HepG2 (cell line): Measurements from ENCODE around the gene KCNK18. TPM values are rescaled to one million over a fixed set of nuclear protein-coding genes. Genes with fewer than 3 reads are reported as not detected.

Experiments
- CBX1 ChIP-seq: IDR thresholded peaks from one replicate; pipeline ENCODE4 v1.6.1; 2016; ENCODE audit warnings: antibody characterized with exemption, low read depth
- YEATS2 ChIP-seq: sonication (generic); formaldehyde crosslinking; IDR thresholded peaks from 2 replicates; pipeline ENCODE4 v1.4.0; 2020; ENCODE audit warnings: missing genetic modification reagents, borderline replicate concordance
- ZMYM2 ChIP-seq: sonication (generic); formaldehyde crosslinking; IDR thresholded peaks from 2 replicates; pipeline ENCODE4 v1.8.0; 2022; ENCODE audit warnings: mild to moderate bottlenecking, missing genetic modification reagents
- ZNF230 ChIP-seq: sonication (generic); formaldehyde crosslinking; IDR thresholded peaks from 2 replicates; pipeline ENCODE4 v1.4.0; 2020; ENCODE audit warnings: mild to moderate bottlenecking, missing genetic modification reagents
- ZNF510 ChIP-seq: sonication (generic); formaldehyde crosslinking; IDR thresholded peaks from 2 replicates; pipeline ENCODE4 v1.4.0; 2020; ENCODE audit warnings: low read depth, mild to moderate bottlenecking, missing genetic modification reagents
- ZNF577 ChIP-seq: sonication (generic); formaldehyde crosslinking; IDR thresholded peaks from 2 replicates; pipeline ENCODE4 v1.4.0; 2020; ENCODE audit warnings: mild to moderate bottlenecking, low read depth, missing genetic modification reagents, borderline replicate concordance
- polyA plus RNA-seq, 8 experiments: library from polyadenylated mRNA; depleted of rRNA in 3 of 8; stranded (reverse) in 7 of 8; unstranded in 1 of 8; fragments of >200 nt; fragmentation: Illumina TruSeq in 4 of 8; extraction: Trizol in 4 of 8; gene quantifications; 2 replicates each; pipeline versions ENCODE4 v1.2.1 to v1.2.3, GENCODE V29; 2011 to 2016; ENCODE audit warnings: low read depth in 4 of 8, missing spikeins in 1 of 8, mixed read lengths in 1 of 8; ENCODE audit not compliant: insufficient read depth in 1 of 8
- total RNA-seq, 5 experiments: library from RNA; depleted of rRNA; stranded (reverse); fragments of >200 nt; fragmentation: Illumina TruSeq; extraction: Trizol; gene quantifications; 2 replicates each; pipeline ENCODE4 v1.2.3, GENCODE V29; 2016; ENCODE audit warnings: low read depth in 1 of 5
- TF ChIP-seq, protein P1 (sequence below): sonication (generic); formaldehyde crosslinking; IDR thresholded peaks from 2 replicates; pipeline ENCODE4 v1.5.1; 2020; ENCODE audit warnings: mild to moderate bottlenecking, missing genetic modification reagents
- TF ChIP-seq, protein P2 (sequence below), 2 experiments: fragments of 450-650 bp in 1 of 2; sonication (generic) in 1 of 2; formaldehyde crosslinking in 1 of 2; IDR thresholded peaks; 2 replicates each; pipeline versions ENCODE4 v1.6.1 to v1.8.0; 2016 to 2022; ENCODE audit warnings: antibody characterized with exemption in 1 of 2, mild to moderate bottlenecking in 1 of 2, missing genetic modification reagents in 1 of 2
- TF ChIP-seq, protein P3 (sequence below): IDR thresholded peaks from 2 replicates; pipeline ENCODE4 v1.4.0; 2020; ENCODE audit warnings: mild to moderate bottlenecking, missing genetic modification reagents
- TF ChIP-seq, protein P4 (sequence below): IDR thresholded peaks from 2 replicates; pipeline ENCODE4 v1.6.1; 2016; ENCODE audit warnings: missing compliant biosample characterization, missing genetic modification reagents, borderline replicate concordance

KCNK18 gene
- total and polyA plus RNA-seq, 2 of the 13 experiments (the other 11 are each of a cell fraction or from before 2014, with no cell fraction given), result not detected

DNA sequence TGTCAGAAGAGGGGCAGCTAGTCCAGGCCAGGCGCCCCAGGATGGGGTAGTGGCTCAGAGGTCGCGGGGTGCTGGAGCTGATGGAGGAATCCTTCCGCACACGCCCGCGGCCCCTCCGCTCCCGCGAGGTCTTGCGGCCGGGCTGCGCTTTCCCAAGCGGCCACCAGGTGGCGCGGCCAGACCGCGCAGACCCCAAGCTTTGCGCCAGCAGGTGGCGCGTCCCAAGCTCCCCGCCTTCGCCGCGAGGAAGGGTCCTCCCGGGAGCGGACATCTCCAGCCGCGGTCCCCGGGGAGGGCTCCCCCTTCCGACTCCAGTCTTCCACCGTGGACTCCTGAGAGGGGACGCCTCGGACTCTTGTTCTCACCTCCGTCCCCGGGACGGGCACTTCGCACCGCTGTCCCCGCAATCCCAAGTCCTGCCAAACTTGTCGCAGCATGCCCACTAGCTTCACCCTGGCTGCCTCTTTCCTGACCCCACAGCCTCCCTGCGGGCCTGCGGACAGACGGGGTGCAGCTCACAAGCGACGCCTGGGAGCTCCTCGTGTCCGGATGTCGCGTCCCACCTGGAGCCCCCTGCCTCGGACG is 19.4 kb downstream of the KCNK18 start (continued):
- TF ChIP-seq, protein P1, sequence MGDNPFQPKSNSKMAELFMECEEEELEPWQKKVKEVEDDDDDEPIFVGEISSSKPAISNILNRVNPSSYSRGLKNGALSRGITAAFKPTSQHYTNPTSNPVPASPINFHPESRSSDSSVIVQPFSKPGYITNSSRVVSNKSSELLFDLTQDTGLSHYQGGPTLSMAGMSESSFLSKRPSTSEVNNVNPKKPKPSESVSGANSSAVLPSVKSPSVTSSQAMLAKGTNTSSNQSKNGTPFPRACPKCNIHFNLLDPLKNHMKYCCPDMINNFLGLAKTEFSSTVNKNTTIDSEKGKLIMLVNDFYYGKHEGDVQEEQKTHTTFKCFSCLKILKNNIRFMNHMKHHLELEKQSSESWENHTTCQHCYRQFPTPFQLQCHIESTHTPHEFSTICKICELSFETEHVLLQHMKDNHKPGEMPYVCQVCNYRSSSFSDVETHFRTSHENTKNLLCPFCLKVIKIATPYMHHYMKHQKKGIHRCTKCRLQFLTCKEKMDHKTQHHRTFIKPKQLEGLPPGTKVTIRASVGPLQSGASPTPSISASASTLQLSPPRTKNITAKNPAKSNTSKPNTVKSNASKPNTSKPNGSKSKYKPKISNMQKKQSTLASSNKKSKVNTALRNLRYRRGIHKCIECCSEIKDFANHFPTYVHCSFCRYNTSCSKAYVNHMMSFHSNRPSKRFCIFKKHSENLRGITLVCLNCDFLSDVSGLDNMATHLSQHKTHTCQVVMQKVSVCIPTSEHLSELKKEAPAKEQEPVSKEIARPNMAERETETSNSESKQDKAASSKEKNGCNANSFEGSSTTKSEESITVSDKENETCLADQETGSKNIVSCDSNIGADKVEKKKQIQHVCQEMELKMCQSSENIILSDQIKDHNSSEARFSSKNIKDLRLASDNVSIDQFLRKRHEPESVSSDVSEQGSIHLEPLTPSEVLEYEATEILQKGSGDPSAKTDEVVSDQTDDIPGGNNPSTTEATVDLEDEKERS, result 0 out of 2 replicates have a peak, but pooled peaks have one; percentile 29
- TF ChIP-seq YEATS2, result 0 out of 2 replicates have a peak, but pooled peaks have one; percentile 54
- TF ChIP-seq, protein P2, sequence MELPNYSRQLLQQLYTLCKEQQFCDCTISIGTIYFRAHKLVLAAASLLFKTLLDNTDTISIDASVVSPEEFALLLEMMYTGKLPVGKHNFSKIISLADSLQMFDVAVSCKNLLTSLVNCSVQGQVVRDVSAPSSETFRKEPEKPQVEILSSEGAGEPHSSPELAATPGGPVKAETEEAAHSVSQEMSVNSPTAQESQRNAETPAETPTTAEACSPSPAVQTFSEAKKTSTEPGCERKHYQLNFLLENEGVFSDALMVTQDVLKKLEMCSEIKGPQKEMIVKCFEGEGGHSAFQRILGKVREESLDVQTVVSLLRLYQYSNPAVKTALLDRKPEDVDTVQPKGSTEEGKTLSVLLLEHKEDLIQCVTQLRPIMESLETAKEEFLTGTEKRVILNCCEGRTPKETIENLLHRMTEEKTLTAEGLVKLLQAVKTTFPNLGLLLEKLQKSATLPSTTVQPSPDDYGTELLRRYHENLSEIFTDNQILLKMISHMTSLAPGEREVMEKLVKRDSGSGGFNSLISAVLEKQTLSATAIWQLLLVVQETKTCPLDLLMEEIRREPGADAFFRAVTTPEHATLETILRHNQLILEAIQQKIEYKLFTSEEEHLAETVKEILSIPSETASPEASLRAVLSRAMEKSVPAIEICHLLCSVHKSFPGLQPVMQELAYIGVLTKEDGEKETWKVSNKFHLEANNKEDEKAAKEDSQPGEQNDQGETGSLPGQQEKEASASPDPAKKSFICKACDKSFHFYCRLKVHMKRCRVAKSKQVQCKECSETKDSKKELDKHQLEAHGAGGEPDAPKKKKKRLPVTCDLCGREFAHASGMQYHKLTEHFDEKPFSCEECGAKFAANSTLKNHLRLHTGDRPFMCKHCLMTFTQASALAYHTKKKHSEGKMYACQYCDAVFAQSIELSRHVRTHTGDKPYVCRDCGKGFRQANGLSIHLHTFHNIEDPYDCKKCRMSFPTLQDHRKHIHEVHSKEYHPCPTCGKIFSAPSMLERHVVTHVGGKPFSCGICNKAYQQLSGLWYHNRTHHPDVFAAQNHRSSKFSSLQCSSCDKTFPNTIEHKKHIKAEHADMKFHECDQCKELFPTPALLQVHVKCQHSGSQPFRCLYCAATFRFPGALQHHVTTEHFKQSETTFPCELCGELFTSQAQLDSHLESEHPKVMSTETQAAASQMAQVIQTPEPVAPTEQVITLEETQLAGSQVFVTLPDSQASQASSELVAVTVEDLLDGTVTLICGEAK (IDR thresholded peaks at IDR 0.05), result no peak
- TF ChIP-seq, protein P2 (CRISPR knock-in tag; IDR thresholded peaks at IDR 0.05), result no peak
- TF ChIP-seq, protein P3, sequence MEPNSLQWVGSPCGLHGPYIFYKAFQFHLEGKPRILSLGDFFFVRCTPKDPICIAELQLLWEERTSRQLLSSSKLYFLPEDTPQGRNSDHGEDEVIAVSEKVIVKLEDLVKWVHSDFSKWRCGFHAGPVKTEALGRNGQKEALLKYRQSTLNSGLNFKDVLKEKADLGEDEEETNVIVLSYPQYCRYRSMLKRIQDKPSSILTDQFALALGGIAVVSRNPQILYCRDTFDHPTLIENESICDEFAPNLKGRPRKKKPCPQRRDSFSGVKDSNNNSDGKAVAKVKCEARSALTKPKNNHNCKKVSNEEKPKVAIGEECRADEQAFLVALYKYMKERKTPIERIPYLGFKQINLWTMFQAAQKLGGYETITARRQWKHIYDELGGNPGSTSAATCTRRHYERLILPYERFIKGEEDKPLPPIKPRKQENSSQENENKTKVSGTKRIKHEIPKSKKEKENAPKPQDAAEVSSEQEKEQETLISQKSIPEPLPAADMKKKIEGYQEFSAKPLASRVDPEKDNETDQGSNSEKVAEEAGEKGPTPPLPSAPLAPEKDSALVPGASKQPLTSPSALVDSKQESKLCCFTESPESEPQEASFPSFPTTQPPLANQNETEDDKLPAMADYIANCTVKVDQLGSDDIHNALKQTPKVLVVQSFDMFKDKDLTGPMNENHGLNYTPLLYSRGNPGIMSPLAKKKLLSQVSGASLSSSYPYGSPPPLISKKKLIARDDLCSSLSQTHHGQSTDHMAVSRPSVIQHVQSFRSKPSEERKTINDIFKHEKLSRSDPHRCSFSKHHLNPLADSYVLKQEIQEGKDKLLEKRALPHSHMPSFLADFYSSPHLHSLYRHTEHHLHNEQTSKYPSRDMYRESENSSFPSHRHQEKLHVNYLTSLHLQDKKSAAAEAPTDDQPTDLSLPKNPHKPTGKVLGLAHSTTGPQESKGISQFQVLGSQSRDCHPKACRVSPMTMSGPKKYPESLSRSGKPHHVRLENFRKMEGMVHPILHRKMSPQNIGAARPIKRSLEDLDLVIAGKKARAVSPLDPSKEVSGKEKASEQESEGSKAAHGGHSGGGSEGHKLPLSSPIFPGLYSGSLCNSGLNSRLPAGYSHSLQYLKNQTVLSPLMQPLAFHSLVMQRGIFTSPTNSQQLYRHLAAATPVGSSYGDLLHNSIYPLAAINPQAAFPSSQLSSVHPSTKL (CRISPR knock-in tag), result peak; percentile 59; the same call in 1 of the 2 replicates
- TF ChIP-seq ZNF577 (CRISPR knock-in tag), result no peak
- TF ChIP-seq, protein P4, sequence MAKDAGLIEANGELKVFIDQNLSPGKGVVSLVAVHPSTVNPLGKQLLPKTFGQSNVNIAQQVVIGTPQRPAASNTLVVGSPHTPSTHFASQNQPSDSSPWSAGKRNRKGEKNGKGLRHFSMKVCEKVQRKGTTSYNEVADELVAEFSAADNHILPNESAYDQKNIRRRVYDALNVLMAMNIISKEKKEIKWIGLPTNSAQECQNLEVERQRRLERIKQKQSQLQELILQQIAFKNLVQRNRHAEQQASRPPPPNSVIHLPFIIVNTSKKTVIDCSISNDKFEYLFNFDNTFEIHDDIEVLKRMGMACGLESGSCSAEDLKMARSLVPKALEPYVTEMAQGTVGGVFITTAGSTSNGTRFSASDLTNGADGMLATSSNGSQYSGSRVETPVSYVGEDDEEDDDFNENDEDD, result peak; percentile 77; the same call in 1 of the 2 replicates
- 0 out of 2 replicates have a peak, but pooled peaks have one; percentile 42 for TF ChIP-seq ZNF510
- 0 out of 2 replicates have a peak, but pooled peaks have one; percentile 28 for TF ChIP-seq ZMYM2
- TF ChIP-seq CBX1, result peak; percentile 81
- TF ChIP-seq ZNF230 (CRISPR knock-in tag), result 0 out of 2 replicates have a peak, but pooled peaks have one; percentile 67
